ENCODE results near the gene SPEM2. TPM values are rescaled to one million over a fixed set of nuclear protein-coding genes. Genes with fewer than 3 reads are reported as not detected.

SPEM2 gene
- total RNA-seq, 3 donors from 2014 or later, result not detected

- Histone ChIP-seq H3K4me3 (no peak overlapping the region), H3K4me1 (ENCODE audit: low read depth) (peaks cover 8% of the 10 kb centered on the region), H3K36me3 (ENCODE audit: low read depth) (no peaks in the 10 kb centered on the region), H3K9me3 (no peaks in the 10 kb centered on the region)
- ATAC-seq (no peak), DNase-seq (no peak)
- TF ChIP-seq, protein P1, sequence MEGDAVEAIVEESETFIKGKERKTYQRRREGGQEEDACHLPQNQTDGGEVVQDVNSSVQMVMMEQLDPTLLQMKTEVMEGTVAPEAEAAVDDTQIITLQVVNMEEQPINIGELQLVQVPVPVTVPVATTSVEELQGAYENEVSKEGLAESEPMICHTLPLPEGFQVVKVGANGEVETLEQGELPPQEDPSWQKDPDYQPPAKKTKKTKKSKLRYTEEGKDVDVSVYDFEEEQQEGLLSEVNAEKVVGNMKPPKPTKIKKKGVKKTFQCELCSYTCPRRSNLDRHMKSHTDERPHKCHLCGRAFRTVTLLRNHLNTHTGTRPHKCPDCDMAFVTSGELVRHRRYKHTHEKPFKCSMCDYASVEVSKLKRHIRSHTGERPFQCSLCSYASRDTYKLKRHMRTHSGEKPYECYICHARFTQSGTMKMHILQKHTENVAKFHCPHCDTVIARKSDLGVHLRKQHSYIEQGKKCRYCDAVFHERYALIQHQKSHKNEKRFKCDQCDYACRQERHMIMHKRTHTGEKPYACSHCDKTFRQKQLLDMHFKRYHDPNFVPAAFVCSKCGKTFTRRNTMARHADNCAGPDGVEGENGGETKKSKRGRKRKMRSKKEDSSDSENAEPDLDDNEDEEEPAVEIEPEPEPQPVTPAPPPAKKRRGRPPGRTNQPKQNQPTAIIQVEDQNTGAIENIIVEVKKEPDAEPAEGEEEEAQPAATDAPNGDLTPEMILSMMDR (IDR thresholded peaks at IDR 0.05), result no peak
- intact Hi-C loops (cut with DNase I, micrococcal nuclease), result no loop called here
Measured at GRCh38 chr17:7408863-7409262, 16.6 kb upstream of the SPEM2 start.

DNA sequence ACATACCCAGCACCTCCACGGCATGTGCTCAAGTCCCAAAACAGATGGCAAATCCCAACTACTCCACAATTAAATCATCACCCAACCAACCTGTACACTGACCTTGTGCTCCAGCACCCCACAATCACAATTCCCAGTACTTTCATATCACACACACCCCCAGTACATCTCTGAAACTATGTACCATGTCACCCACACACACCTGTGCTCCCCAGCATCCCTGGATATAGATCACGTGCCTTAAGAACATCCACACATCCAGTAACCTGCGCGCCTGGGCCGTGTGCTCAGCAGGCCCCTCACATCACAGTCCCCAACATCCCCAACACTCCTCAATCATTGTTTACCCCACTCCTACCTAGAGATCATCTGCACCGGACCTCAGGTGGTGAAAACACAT lies 15.7 kb upstream of the SPEM2 start:
- DNase-seq, result no peak
- intact Hi-C loops (cut with DNase I, micrococcal nuclease), result no loop called here
- peaks cover 8% of the 10 kb centered on the region for H3K4me1 ChIP-seq (ENCODE audit: low read depth)
- TF ChIP-seq, protein P1 (IDR thresholded peaks at IDR 0.05), result no peak
- no peak for ATAC-seq
- H3K9me3 ChIP-seq, result no peaks in the 10 kb centered on the region
- H3K36me3 ChIP-seq (ENCODE audit: low read depth), result no peaks in the 10 kb centered on the region
- H3K4me3 ChIP-seq, result no peak overlapping the region

- DNase-seq, result peak in 1 of 3 donors; percentile 21
- intact Hi-C loops (cut with DNase I, micrococcal nuclease), result no loop called here
- H3K36me3 ChIP-seq (ENCODE audit: low read depth), result no peaks in the 10 kb centered on the region
- no peaks in the 10 kb centered on the region for H3K9me3 ChIP-seq
- TF ChIP-seq, protein P1 (IDR thresholded peaks at IDR 0.05), result no peak
- no peak overlapping the region for H3K4me3 ChIP-seq
- no peak for ATAC-seq
- peaks cover 4% of the 10 kb centered on the region for H3K4me1 ChIP-seq (ENCODE audit: low read depth)
Measured at GRCh38 chr17:7410634-7411426, 14.6 kb upstream of the SPEM2 start.

GRCh38 chr17:7411427-7411750 lies 14.0 kb upstream of the SPEM2 start:
- no peaks in the 10 kb centered on the region for H3K9me3 ChIP-seq
- no peak for DNase-seq
- H3K4me3 ChIP-seq, result no peak overlapping the region
- H3K36me3 ChIP-seq (ENCODE audit: low read depth), result no peaks in the 10 kb centered on the region
- TF ChIP-seq, protein P1 (IDR thresholded peaks at IDR 0.05), result no peak
- intact Hi-C loops (cut with DNase I, micrococcal nuclease), result no loop called here
- H3K4me1 ChIP-seq (ENCODE audit: low read depth), result peaks cover 4% of the 10 kb centered on the region
- ATAC-seq, result no peak

DNA sequence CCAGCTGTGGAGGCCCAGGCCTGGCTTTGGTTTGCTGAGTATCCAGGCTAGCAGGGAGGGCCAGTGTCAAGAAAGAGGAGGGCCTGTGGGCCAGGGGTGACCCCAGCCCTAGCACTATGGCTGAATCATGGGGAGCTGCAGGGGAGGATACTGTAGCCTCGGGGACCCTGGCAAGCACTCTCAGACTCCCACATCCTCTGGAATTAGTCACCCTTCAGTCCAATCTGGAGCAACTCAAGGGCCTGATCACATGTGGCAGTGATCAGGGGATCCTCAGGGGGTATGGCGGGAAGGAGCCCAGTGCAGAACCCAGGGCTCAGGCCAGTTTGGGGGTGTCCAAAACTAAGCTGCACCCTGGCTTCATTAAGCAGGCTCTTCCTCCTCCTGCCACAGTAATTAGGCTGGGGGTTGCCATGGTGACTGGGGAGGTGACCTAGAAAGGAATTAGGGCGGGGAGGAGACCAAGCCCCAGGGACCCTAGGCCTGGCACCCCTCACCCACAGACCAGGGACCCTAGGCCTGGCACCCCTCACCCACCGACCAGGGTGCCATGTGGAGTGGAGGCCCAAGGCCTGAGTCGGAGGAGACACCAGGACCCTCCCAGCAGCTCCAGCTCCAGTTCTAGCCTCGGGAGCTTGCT lies 11.9 kb upstream of the SPEM2 start:
- Histone ChIP-seq H3K4me3 (no peak overlapping the region), H3K9me3 (no peaks in the 10 kb centered on the region), H3K36me3 (ENCODE audit: low read depth) (no peaks in the 10 kb centered on the region), H3K4me1 (ENCODE audit: low read depth) (no peaks in the 10 kb centered on the region)
- intact Hi-C loops (cut with DNase I, micrococcal nuclease), result no loop called here
- ATAC-seq, result no peak
- TF ChIP-seq, protein P1 (IDR thresholded peaks at IDR 0.05), result no peak
- DNase-seq, result no peak
